ENCODE data around the gene HSPBP1.

- no peak for TF ChIP-seq CTCF (IDR thresholded peaks at IDR 0.05)
- TF ChIP-seq POLR2A (IDR thresholded peaks at IDR 0.05) = no peak
These were observed 3.8 kb downstream of the HSPBP1 start for GRCh38 chr19:55275851-55276719.
